Calu3 (cell line): ENCODE results near the gene ACP4. TPM values are rescaled to one million over a fixed set of nuclear protein-coding genes. Genes with fewer than 3 reads are reported as not detected.

Experiments used
- BruUV-seq: library from RNA; stranded (reverse); fragments of 400-500 nt; replicated peaks from 2 replicates; lab custom pipeline; 2021; lab: Mats Ljungman, UMichigan
- CTCF ChIA-PET: fragments of 300-600 bp; sonication (Branson Sonifier 250); formaldehyde crosslinking; loops from one replicate; lab custom pipeline; 2022; ENCODE audit warnings: antibody characterized with exemption; lab: Charles Lee
- DNase-seq: peaks from one replicate; pipeline ENCODE4 v3.0.0; 2022
- H3K27ac Mint-ChIP-seq: one replicate; pipeline ENCODE4 v1.8.0; 2022; ENCODE audit warnings: mixed read lengths; ENCODE audit not compliant: unreplicated experiment
- H3K27me3 Mint-ChIP-seq: one replicate; pipeline ENCODE4 v1.8.0; 2022; ENCODE audit warnings: mixed read lengths; ENCODE audit not compliant: unreplicated experiment
- H3K36me3 Mint-ChIP-seq: one replicate; pipeline ENCODE4 v1.8.0; 2022; ENCODE audit warnings: mild to moderate bottlenecking, moderate library complexity, mixed read lengths; ENCODE audit not compliant: insufficient read depth, unreplicated experiment
- H3K4me1 Mint-ChIP-seq: one replicate; pipeline ENCODE4 v1.8.0; 2022; ENCODE audit warnings: mild to moderate bottlenecking, low read depth, mixed read lengths; ENCODE audit not compliant: unreplicated experiment
- H3K4me3 Mint-ChIP-seq: one replicate; pipeline ENCODE4 v1.8.0; 2022; ENCODE audit warnings: mild to moderate bottlenecking, low read depth, moderate library complexity, mixed read lengths; ENCODE audit not compliant: unreplicated experiment
- H3K9me3 Mint-ChIP-seq: one replicate; pipeline ENCODE4 v1.8.0; 2022; ENCODE audit warnings: low read depth, mixed read lengths; ENCODE audit not compliant: unreplicated experiment
- CTCF ChIP-seq: fragments of 200-600 bp; IDR thresholded peaks from one replicate; pipeline ENCODE4 v1.8.0; 2022; ENCODE audit warnings: antibody characterized with exemption; ENCODE audit not compliant: unreplicated experiment
- intact Hi-C: fragments of 100-400 bp; cut with micrococcal nuclease; formaldehyde crosslinking; loops from one replicate; pipeline ENCODE4 v1.10.0; 2022; ENCODE audit not compliant: unreplicated experiment
- total RNA-seq: library from RNA; stranded (reverse); gene quantifications from 2 replicates; pipeline ENCODE4 v1.2.3, GENCODE V29; 2022

The ACP4 gene
- total RNA-seq, 1 experiment from 2014 or later: not detected

- no peak overlapping the region for H3K4me3 Mint-ChIP-seq
- no peak for DNase-seq
- CTCF ChIA-PET: no interaction called here
- H3K27ac Mint-ChIP-seq: no peak overlapping the region
- intact Hi-C loops: no loop called here
- TF ChIP-seq CTCF: no peak
- BruUV-seq: no TSS peak
- no peaks in the 10 kb centered on the region for H3K9me3 Mint-ChIP-seq
- no peaks in the 10 kb centered on the region for H3K36me3 Mint-ChIP-seq
- peaks cover 81% of the 10 kb centered on the region for H3K27me3 Mint-ChIP-seq
- H3K4me1 Mint-ChIP-seq: peaks cover 8% of the 10 kb centered on the region
Measured at GRCh38 chr19:50844296-50844935, 54.2 kb downstream of the ACP4 start.

Other genes with a start within 250 kb of the ACP4 start
- gene LRRC4B, start 222.0 kb upstream of the ACP4 start, total RNA-seq: not detected in 2 replicates
- gene SYT3, start 150.5 kb upstream of the ACP4 start, total RNA-seq: not detected in 2 replicates
- not detected in 2 replicates for gene C19orf81, start 141.0 kb upstream of the ACP4 start, total RNA-seq
- gene SHANK1, start 70.6 kb upstream of the ACP4 start, total RNA-seq: not detected in 2 replicates
- 2.3 and 2.4 TPM in 2 replicates for gene CLEC11A, start 67.1 kb upstream of the ACP4 start, total RNA-seq
- not detected in 2 replicates for gene GPR32, start 20.0 kb upstream of the ACP4 start, total RNA-seq
- not detected in 2 replicates for gene KLK1, start 33.4 kb downstream of the ACP4 start, total RNA-seq
- gene KLK15, start 43.2 kb downstream of the ACP4 start, total RNA-seq: not detected in 2 replicates
- not detected in 2 replicates for gene KLK3, start 64.5 kb downstream of the ACP4 start, total RNA-seq
- gene KLK2, start 83.0 kb downstream of the ACP4 start, total RNA-seq: not detected in 2 replicates
- not detected in 2 replicates for gene KLK4, start 121.0 kb downstream of the ACP4 start, total RNA-seq
- 0.24 and 0.38 TPM in 2 replicates for gene KLK5, start 162.6 kb downstream of the ACP4 start, total RNA-seq
- 269 and 350 TPM in 2 replicates for gene KLK6, start 179.2 kb downstream of the ACP4 start, total RNA-seq
- 6.5 and 7.9 TPM in 2 replicates for gene KLK7, start 193.5 kb downstream of the ACP4 start, total RNA-seq
- gene KLK8, start 211.2 kb downstream of the ACP4 start, total RNA-seq: 0.71 and 0.91 TPM in 2 replicates
- gene KLK10, start 229.3 kb downstream of the ACP4 start, total RNA-seq: 24.2 and 32.9 TPM in 2 replicates
- gene KLK11, start 236.2 kb downstream of the ACP4 start, total RNA-seq: 10.8 and 25.1 TPM in 2 replicates
- gene KLK12, start 244.6 kb downstream of the ACP4 start, total RNA-seq: not detected in 2 replicates